NCI-H526 treated with DMSO at 0.1 percent for 48 hours (cell line): ENCODE measurements around the gene UST.
A peak's percentile ranks its signal among the peaks of the same experiment; 100 is the strongest.
"Not testable (repeated sequence)": the region's sequence is repeated elsewhere in the genome, so short reads cannot be mapped to it uniquely, and the experiment has no call there.

Experiments
- DNase-seq: peaks from one replicate; lab custom pipeline; 2025; lab: John Stamatoyannopoulos, UW

The UST gene

GRCh38 chr6:148868901-148869300 lies 122.1 kb downstream of the UST start:
- DNase-seq: no peak

GRCh38 chr6:148869585-148869984 lies 122.8 kb downstream of the UST start:
- DNase-seq: no peak

- DNase-seq: no peak
Observed at GRCh38 chr6:148873154-148873553, 126.3 kb downstream of the UST start.

GRCh38 chr6:148873868-148874267 lies 127.0 kb downstream of the UST start:
- no peak for DNase-seq

- peak; percentile 60 for DNase-seq
Observed at GRCh38 chr6:148874698-148875293, 128.0 kb downstream of the UST start.

GRCh38 chr6:148878683-148879082 lies 131.9 kb downstream of the UST start:
- DNase-seq: no peak

GRCh38 chr6:148880742-148881141 lies 133.9 kb downstream of the UST start:
- DNase-seq: not testable (repeated sequence)

GRCh38 chr6:148881593-148882311 lies 134.9 kb downstream of the UST start:
- no peak for DNase-seq

GRCh38 chr6:148883270-148883669 lies 136.4 kb downstream of the UST start:
- DNase-seq: no peak

GRCh38 chr6:148884461-148884860 lies 137.6 kb downstream of the UST start:
- no peak for DNase-seq

- DNase-seq: no peak
Observed at GRCh38 chr6:148885136-148885865, 138.5 kb downstream of the UST start.

GRCh38 chr6:148885925-148886845 lies 139.4 kb downstream of the UST start:
- DNase-seq: no peak

GRCh38 chr6:148887181-148887580 lies 140.4 kb downstream of the UST start:
- no peak for DNase-seq

GRCh38 chr6:148888856-148889255 lies 142.0 kb downstream of the UST start:
- DNase-seq: no peak

GRCh38 chr6:148890096-148890495 lies 143.3 kb downstream of the UST start:
- DNase-seq: no peak

- DNase-seq: no peak
Observed at GRCh38 chr6:148890652-148891404, 144.0 kb downstream of the UST start.

GRCh38 chr6:148891405-148891783 lies 144.6 kb downstream of the UST start:
- no peak for DNase-seq

GRCh38 chr6:148892247-148892646 lies 145.4 kb downstream of the UST start:
- DNase-seq: no peak

GRCh38 chr6:148893073-148893472 lies 146.2 kb downstream of the UST start:
- DNase-seq: no peak

GRCh38 chr6:148893481-148893880 lies 146.7 kb downstream of the UST start:
- DNase-seq: no peak

GRCh38 chr6:148898376-148899014 lies 151.7 kb downstream of the UST start:
- DNase-seq: no peak
